Hematopoietic multipotent progenitor cell treated with erythropoietin and hydrocortisone succinate and interleukin-3 and kit ligand, for 4 days (in vitro differentiated cells): ENCODE results near the gene MICAL1.
A peak's percentile ranks its signal among the peaks of the same experiment; 100 is the strongest.
"Not testable (repeated sequence)": the region's sequence is repeated elsewhere in the genome, so short reads cannot be mapped to it uniquely, and the experiment has no call there.

Source experiments
- DNase-seq: peaks from one replicate; pipeline ENCODE4 v3.0.0-alpha.2; 2015

The MICAL1 gene

GRCh38 chr6:109477184-109477583 is 21.6 kb upstream of the MICAL1 start:
- no peak for DNase-seq

- no peak for DNase-seq
These were observed 20.1 kb upstream of the MICAL1 start for GRCh38 chr6:109475625-109476024.

GRCh38 chr6:109474995-109475394 is 19.4 kb upstream of the MICAL1 start:
- DNase-seq, result no peak

GRCh38 chr6:109473120-109473519 is 17.5 kb upstream of the MICAL1 start:
- DNase-seq, result no peak

GRCh38 chr6:109472132-109472995 is 16.8 kb upstream of the MICAL1 start:
- no peak for DNase-seq

- no peak for DNase-seq
These were observed 15.7 kb upstream of the MICAL1 start for GRCh38 chr6:109471105-109471810.

GRCh38 chr6:109469591-109470189 is 14.1 kb upstream of the MICAL1 start:
- no peak for DNase-seq

- no peak for DNase-seq
These were observed 12.1 kb upstream of the MICAL1 start for GRCh38 chr6:109467696-109468095.

- no peak for DNase-seq
These were observed 10.8 kb upstream of the MICAL1 start for GRCh38 chr6:109466212-109466923.

GRCh38 chr6:109465772-109466171 is 10.2 kb upstream of the MICAL1 start:
- DNase-seq, result no peak

GRCh38 chr6:109461733-109462526 is 6.4 kb upstream of the MICAL1 start:
- no peak for DNase-seq

- DNase-seq, result not testable (repeated sequence)
These were observed 5.6 kb upstream of the MICAL1 start for GRCh38 chr6:109461205-109461604.

GRCh38 chr6:109460161-109460829 is 4.7 kb upstream of the MICAL1 start:
- DNase-seq, result no peak

- peak; percentile 64 for DNase-seq
These were observed 3.4 kb upstream of the MICAL1 start for GRCh38 chr6:109458774-109459531.

- DNase-seq, result no peak
These were observed 2.0 kb upstream of the MICAL1 start for GRCh38 chr6:109457562-109457996.

GRCh38 chr6:109456710-109457561 is 1.4 kb upstream of the MICAL1 start:
- no peak for DNase-seq

- no peak for DNase-seq
These were observed 575 bp upstream of the MICAL1 start for GRCh38 chr6:109456111-109456583.

- DNase-seq, result peak; percentile 80
These were observed 806 bp downstream of the MICAL1 start for GRCh38 chr6:109454496-109455436.
